HepG2 (cell line): ENCODE results near the gene POGLUT2. TPM values are rescaled to one million over a fixed set of nuclear protein-coding genes. Genes with fewer than 3 reads are reported as not detected.
A peak's percentile ranks its signal among the peaks of the same experiment; 100 is the strongest.

Source experiments
- KDM5B ChIP-seq: sonication (generic); formaldehyde crosslinking; IDR thresholded peaks from 2 replicates; pipeline ENCODE4 v1.4.0; 2020; ENCODE audit warnings: missing genetic modification reagents, mild to moderate bottlenecking, borderline replicate concordance
- KMT2B ChIP-seq: IDR thresholded peaks from 2 replicates; pipeline ENCODE4 v1.6.1; 2016; ENCODE audit warnings: missing genetic modification reagents, missing compliant biosample characterization
- MAZ ChIP-seq, 2 experiments: sonication (generic) in 1 of 2; formaldehyde crosslinking in 1 of 2; IDR thresholded peaks; 2 replicates each; pipeline versions ENCODE4 v1.5.0 to v1.6.1; 2012 to 2020; ENCODE audit warnings: low read depth in 2 of 2, mild to moderate bottlenecking in 2 of 2, borderline replicate concordance in 1 of 2, improper control_type of control experiment in 1 of 2, low read length in 1 of 2, missing genetic modification reagents in 1 of 2, moderate library complexity in 1 of 2
- MIER3 ChIP-seq: IDR thresholded peaks from 2 replicates; pipeline ENCODE4 v1.6.1; 2016; ENCODE audit warnings: missing compliant biosample characterization, borderline replicate concordance
- MXD3 ChIP-seq: IDR thresholded peaks from 2 replicates; pipeline ENCODE4 v1.6.1; 2016; ENCODE audit warnings: mild to moderate bottlenecking, missing biosample characterization, missing genetic modification reagents
- POLR2A ChIP-seq, 2 experiments: IDR thresholded peaks; 2 replicates each; pipeline ENCODE4 v1.6.1; 2011; ENCODE audit warnings: low read depth in 2 of 2, low read length in 2 of 2, mild to moderate bottlenecking in 1 of 2, moderate library complexity in 1 of 2; ENCODE audit not compliant: insufficient read depth in 1 of 2
- SPEN ChIP-seq: sonication (generic); formaldehyde crosslinking; IDR thresholded peaks from 2 replicates; pipeline ENCODE4 v1.5.1; 2020; ENCODE audit warnings: low read depth, mild to moderate bottlenecking, missing genetic modification reagents
- TBX2 ChIP-seq: sonication (generic); formaldehyde crosslinking; IDR thresholded peaks from 2 replicates; pipeline ENCODE4 v1.5.0; 2020; ENCODE audit warnings: missing genetic modification reagents, mild to moderate bottlenecking, borderline replicate concordance
- U2AF1 ChIP-seq: fragments of 200-400 bp; formaldehyde crosslinking; optimal IDR thresholded peaks from 2 replicates; pipeline ENCODE3; 2017; ENCODE audit warnings: mild to moderate bottlenecking, low read depth, low read length
- ZFY ChIP-seq: sonication (generic); formaldehyde crosslinking; IDR thresholded peaks from 2 replicates; pipeline ENCODE4 v1.4.0; 2020; ENCODE audit warnings: missing genetic modification reagents
- ZGPAT ChIP-seq: IDR thresholded peaks from 2 replicates; pipeline ENCODE4 v1.6.1; 2016; ENCODE audit warnings: mild to moderate bottlenecking
- ZHX2 ChIP-seq, 2 experiments: sonication (generic) in 1 of 2; formaldehyde crosslinking in 1 of 2; IDR thresholded peaks; 2 replicates each; pipeline versions ENCODE4 v1.6.1 to v1.9.0; 2014 to 2022; ENCODE audit warnings: antibody characterized with exemption in 1 of 2, borderline replicate concordance in 1 of 2, inconsistent platforms in 1 of 2, low read depth in 1 of 2, missing genetic modification reagents in 1 of 2
- ZIK1 ChIP-seq: sonication (generic); formaldehyde crosslinking; IDR thresholded peaks from 2 replicates; pipeline ENCODE4 v1.5.0; 2020; ENCODE audit warnings: mild to moderate bottlenecking, low read depth, missing genetic modification reagents, borderline replicate concordance
- ZNF143 ChIP-seq: sonication (generic); formaldehyde crosslinking; IDR thresholded peaks from 2 replicates; pipeline ENCODE4 v1.4.0; 2020; ENCODE audit warnings: missing genetic modification reagents
- ZNF740 ChIP-seq: sonication (generic); formaldehyde crosslinking; IDR thresholded peaks from 2 replicates; pipeline ENCODE4 v1.4.0; 2020; ENCODE audit warnings: missing genetic modification reagents
- ZNF766 ChIP-seq: sonication (generic); formaldehyde crosslinking; IDR thresholded peaks from 2 replicates; pipeline ENCODE4 v1.5.0; 2020; ENCODE audit warnings: missing genetic modification reagents, borderline replicate concordance
- polyA plus RNA-seq, 8 experiments: library from polyadenylated mRNA; depleted of rRNA in 3 of 8; stranded (reverse) in 7 of 8; unstranded in 1 of 8; fragments of >200 nt; fragmentation: Illumina TruSeq in 4 of 8; extraction: Trizol in 4 of 8; gene quantifications; 2 replicates each; pipeline versions ENCODE4 v1.2.1 to v1.2.3, GENCODE V29; 2011 to 2016; ENCODE audit warnings: low read depth in 4 of 8, missing spikeins in 1 of 8, mixed read lengths in 1 of 8; ENCODE audit not compliant: insufficient read depth in 1 of 8
- total RNA-seq, 5 experiments: library from RNA; depleted of rRNA; stranded (reverse); fragments of >200 nt; fragmentation: Illumina TruSeq; extraction: Trizol; gene quantifications; 2 replicates each; pipeline ENCODE4 v1.2.3, GENCODE V29; 2016; ENCODE audit warnings: low read depth in 1 of 5

Gene POGLUT2
- total and polyA plus RNA-seq, 2 of the 13 experiments (the other 11 are each of a cell fraction or from before 2014, with no cell fraction given) = 18.0 to 26.1 TPM

- TF ChIP-seq MXD3 (CRISPR knock-in tag) = 0 out of 2 replicates have a peak, but pooled peaks have one; percentile 21
- TF ChIP-seq SPEN = peak; percentile 79
- no peak for TF ChIP-seq ZNF740 (CRISPR knock-in tag)
- TF ChIP-seq ZHX2 (IDR thresholded peaks at IDR 0.05; ENCODE audit: low read depth) = no peak
- 0 out of 2 replicates have a peak, but pooled peaks have one; percentile 10 for TF ChIP-seq ZHX2 (CRISPR knock-in tag; IDR thresholded peaks at IDR 0.05; ENCODE audit: borderline replicate concordance)
- TF ChIP-seq U2AF1 = peak; percentile 19
- peak; percentile 23; the same call in 1 of the 2 replicates for TF ChIP-seq ZNF766 (CRISPR knock-in tag)
- TF ChIP-seq TBX2 = peak; percentile 86
- peak; percentile 39; the same call in 1 of the 2 replicates for TF ChIP-seq ZGPAT (CRISPR knock-in tag)
- no peak for TF ChIP-seq MAZ (IDR thresholded peaks at IDR 0.05; ENCODE audit: borderline replicate concordance, low read depth, low read length)
- TF ChIP-seq MAZ (CRISPR knock-in tag; IDR thresholded peaks at IDR 0.05; ENCODE audit: low read depth) = peak; percentile 65; the same call in 1 of the 2 replicates
- 0 out of 2 replicates have a peak, but pooled peaks have one; percentile 81 for TF ChIP-seq ZIK1 (CRISPR knock-in tag)
- TF ChIP-seq ZFY = peak; percentile 57
- peak; percentile 70; the same call in 1 of the 2 replicates for TF ChIP-seq KDM5B
- peak; percentile 90 for TF ChIP-seq KMT2B (CRISPR knock-in tag)
- no peak; the same call in 1 of the 2 replicates for TF ChIP-seq MIER3 (CRISPR knock-in tag)
- peak; percentile 99 for TF ChIP-seq ZNF143 (CRISPR knock-in tag)
- TF ChIP-seq POLR2A (IDR thresholded peaks at IDR 0.05; ENCODE audit: insufficient read depth in 1 of 2, low read depth in 2 of 2, low read length in 2 of 2) = peak; percentile 68 to 79
Observed at GRCh38 chr13:102798581-102799425, at the start of gene POGLUT2, which contains the start of gene BIVM (continued).
